G401.6 (cell line): ENCODE results near the gene RAI1.

Experiments
- FAIRE-seq: peaks from 2 replicates; lab custom pipeline; 2012; peaks lifted over from hg19 to GRCh38; lab: Jason Lieb, UNC

Gene RAI1

DNA sequence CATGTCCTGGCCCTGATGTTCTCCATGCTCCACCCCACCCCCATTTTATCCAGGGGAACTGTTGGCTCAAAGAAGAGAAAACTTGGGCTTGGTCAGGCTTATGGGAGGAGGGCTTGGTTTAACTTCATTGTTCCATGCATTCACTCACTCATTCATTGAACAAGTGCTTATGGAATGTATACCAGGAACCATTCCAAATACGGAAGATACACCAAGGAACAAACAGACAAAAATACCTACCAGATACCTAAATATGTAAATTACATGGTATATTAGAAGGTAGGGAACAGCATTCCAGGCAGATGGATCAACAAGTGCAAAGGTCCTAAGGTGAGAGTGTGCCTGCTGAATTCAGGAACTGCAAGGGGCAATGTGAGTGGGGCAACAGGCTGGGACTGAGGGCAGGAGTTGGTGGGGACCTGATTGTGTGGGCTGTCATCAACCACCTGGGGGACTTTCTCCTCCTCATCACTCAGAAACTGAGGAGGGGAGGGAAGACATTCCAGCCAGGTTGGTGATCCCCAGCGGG, 39.9 kb downstream of the RAI1 start:
- no peak for FAIRE-seq

DNA sequence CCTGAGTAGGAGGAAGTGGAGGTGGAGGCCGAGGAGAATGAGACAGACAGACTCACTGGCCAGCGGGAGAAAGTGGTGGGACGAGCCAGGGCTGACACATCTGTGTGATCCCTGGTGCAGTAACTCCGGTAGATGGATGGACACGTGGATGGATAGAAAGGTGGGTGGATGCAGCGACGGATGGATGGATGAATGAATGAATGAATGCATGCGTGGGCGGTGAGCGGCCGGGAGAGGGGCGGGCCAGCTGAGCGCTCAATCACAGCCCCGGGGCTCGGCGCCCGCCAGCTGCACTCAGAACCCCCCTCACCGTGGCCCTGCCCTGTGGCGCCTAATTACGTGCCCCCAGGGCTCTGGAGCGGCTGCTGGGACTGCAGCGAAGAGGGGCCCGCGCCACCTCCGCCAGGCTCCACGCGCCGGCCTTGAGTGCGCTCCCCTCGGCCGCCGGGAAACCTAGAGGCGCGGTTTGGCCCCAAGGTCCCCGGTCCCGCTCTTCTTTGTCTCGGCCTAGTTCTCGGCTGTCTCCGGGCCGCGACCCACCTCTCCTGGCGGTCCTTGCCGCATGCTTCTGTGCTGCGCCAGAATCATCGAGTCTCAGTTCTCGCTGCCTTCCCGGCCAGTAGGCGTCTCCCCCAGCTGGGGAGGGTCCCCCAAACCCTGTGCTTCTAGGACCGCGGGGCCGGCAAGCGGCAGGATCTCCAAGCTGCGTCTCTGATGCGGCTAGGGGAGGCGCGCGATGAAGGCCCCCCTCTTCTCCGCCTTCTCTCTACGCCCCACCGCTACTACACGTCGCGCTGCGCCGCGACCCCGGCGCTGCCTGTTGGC, 41.0 kb downstream of the RAI1 start:
- FAIRE-seq: no peak

DNA sequence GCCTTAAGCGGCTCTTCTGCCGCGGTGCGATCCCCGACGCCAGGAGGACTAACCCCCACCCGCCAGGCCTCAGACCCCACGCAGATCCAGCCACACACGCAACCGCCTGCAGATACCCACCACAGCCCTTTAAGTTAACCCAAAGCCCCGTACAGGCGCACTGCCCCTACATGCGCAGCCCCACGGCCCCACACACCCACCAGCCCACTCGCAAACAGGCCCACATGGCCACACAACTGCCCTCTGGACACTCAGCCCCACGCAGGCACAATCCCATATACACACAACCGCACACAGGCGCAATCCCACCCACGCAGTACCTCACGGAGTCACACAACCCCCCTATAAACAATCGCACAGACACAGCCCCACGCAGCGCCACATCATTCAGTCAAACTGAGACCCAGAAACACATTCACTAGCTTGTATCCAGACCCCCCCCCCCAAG, 41.7 kb downstream of the RAI1 start:
- no peak for FAIRE-seq

DNA sequence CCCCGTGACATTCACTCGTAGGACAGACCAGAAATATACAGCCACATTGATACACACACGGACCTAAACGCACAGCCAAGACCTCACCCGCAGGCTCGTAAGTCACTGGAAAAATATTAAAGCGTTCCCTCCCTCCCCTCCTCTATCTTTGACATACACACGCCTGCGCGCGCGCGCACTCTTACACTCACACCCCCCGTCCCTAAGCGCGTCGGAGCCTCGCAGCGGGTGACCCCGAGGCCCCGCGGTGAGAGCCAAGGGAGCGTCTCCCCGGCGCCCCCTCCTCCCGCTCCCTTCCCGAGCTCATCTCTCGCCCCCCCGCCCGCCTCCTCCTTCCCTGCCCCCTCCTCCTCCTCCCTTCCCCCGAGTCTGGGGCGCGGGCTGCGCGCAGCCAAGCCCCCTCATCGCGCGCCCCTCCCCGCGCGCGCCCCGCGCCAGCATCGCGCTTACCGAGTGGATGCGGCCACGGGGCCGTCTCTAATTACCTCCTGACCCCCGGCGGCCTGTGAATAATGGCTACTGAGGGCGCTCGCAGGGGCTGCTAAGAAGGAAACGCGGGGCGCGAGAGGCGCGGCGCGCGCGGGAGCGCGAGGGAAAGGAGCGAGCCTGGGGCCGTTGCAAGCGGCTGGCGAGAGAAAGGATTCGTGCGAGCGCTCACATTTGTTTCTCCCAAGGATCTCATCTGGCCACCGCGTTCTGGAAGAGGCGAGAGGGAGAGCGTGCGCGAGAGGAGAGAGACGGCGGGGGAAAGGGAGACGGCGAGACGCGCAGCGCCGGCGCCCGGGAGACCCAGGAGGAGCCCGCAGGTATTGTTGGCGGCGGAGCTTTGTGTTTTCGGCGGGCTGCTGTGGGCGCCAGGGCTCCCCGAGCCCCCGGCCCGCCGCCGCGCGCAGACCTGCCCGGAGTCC, 42.4 kb downstream of the RAI1 start:
- no peak for FAIRE-seq

DNA sequence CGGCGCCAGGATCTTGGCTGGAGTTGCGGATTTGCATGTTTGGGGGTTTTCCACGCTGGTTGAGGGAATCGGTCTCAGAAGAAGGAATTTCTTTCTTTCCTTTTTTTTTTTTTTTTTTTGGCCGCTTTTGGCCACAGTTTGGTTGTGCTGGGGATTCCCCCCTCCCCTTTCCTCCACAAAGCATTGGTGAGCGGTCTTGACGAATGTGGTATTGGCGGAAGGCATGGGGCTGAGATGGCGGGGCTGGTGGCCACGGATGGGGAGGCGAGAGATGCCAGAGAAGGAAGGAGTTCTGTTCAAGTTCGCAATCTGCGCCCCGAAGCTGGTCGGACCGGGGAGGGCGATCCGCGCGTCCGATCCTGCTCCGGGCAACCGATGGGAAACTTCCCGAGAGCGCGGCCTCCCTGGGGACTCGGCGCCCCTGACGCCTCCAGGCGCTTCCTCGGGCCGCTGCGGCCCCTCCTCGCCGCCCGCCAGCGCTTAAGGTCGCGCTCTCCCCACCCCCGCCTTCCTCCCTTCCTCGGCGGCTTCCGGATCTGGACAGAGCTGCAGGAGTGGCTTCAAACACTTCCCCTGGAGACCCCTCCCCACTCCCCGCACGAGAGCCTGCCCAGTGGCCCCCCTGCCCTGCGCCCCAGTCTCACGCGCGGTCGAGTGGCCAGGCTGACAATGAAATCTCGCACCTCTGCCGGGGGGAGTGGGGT, 43.2 kb downstream of the RAI1 start:
- FAIRE-seq: no peak

DNA sequence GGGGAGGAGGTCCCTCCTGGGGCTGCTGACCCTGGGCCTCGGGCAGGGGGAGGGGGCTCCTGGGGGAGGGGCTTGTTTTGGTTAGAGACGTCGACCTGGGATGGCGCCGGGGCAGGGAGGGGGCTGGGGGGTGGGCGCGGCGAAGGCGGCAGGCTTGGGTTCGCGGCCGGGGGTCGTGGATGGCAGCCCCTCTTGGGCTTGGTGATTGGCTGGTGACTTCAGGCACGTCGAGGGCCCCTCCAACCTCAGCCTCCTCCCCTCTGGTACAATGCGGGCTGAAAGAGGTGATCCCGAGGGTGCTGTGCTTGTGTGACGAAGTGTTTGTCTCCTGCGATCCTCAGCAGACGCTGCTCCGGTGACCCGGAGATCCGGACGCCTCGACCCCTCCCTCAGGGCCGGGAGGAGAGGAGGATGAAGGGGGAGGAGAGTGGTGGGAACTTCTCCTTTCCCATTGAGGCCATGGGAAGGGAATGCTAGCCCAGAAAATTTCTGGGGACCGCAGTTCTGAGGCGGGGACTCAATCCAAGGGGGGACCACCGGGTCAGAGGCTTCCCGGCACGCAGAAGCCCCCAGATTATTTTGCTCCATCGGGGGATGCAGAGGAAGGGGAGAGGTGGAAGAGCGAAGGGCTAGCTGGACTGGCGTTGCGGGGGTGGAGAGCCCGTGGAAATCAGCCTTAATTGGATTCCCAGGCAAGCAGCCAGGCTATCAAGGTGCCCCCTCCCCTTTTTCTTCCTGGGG, 43.9 kb downstream of the RAI1 start:
- FAIRE-seq: no peak

DNA sequence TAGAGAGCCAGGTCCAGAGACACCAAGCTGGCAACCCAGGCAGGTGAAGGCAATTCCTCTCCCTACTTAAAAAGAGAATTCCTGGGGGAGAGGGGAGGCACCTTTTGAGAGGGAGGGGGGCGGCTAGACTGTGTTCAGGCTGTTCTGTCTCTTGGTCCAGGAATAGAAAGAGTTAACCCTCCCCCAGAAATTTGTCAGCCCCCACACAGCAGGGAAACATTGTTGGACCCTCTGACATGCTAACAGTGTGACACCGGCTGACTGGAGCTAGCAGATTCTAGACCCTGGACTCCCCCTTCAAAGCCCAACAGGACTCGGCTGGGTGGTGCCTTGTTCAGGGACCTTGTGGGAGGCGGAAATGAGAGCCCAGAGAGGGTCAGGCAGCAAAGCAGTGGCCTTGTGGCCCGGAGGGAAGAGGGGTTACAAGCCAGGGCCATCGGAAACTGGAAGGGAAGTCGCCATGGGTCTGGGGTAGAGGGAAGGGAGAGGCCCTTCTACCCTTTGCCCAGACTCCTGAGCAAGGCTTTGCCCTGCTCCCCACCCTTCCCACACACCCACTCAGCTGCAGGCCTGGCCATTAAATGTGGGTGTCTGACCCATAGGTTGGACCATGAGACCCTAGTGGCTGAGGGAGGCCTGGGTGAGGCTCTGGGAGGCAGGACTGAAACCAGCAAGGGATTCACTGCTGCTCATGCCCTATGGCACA, 44.6 kb downstream of the RAI1 start:
- FAIRE-seq: no peak

DNA sequence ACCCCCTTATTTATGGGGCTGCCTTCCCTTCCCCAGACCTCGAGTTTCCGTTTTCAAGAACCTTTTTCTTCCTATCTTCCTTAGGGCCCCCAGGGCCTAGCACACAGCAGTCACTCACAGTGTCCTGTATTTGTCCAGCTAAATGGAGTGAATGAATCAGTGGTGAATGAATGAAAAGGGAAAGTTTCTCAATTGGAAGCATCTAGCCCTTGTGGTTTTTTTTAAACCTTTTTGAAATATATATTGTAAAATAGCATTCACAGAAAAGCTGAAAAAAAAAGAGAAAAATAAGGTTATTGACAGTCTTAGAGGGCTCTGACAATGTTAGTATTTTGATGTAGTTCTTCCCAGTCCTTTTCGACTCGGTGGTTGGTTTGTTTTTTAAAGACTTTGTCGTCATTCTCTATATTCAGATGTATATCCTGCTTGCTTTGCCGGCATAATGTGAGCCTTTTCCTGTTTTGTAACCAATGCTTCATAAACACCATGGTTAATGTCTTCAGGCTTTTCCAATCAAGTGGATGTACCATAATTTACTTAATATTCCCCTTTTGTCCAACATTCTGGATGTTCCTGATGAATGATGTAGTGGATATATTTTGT, 45.3 kb downstream of the RAI1 start:
- FAIRE-seq: peak; percentile 25

DNA sequence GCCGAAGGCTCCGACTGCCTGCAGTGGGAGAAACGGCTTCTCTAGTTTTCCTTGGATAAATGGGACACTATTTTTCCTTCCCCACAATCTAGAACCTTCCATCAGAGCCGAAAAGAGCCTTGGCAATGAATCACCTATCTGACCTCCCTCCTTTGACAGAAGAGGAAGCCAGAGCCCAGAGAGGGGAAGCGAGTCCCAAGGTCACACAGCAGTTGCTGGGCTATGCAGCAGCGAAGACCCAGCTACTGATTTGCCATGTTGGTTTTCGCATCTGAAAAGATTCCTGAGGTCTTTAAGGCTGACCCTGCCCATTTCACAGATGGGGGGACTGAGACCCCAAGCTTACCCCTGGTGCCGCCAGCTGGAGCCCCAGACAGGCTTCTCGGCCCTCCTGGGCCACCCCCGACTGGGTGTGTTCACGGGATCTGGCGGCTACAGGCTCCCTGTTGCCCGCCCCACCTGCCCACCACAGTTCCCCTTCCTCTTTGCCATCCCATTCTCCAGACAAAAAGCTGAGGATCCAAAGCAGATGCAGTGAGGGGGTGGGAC, 45.9 kb downstream of the RAI1 start:
- FAIRE-seq: no peak

DNA sequence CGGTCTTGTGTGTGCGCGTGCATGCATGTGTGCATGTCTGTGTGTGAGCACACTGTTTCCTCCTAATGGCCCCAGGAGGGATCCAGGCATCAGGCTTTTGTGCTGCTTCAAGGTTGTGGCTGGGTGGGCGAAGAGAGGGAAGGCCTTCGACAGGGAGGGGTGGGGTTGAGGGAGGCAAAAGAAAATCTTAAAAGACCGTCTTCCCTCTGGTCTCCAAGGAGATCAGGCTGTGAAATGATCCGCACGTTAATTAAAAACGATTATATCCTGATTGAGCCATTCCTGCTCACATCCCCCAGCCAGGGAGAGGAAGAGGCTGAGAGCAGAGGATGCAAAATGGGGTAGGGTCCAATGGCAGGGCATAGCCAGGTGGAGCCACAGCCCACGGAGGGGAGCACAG, 46.9 kb downstream of the RAI1 start:
- FAIRE-seq: no peak

DNA sequence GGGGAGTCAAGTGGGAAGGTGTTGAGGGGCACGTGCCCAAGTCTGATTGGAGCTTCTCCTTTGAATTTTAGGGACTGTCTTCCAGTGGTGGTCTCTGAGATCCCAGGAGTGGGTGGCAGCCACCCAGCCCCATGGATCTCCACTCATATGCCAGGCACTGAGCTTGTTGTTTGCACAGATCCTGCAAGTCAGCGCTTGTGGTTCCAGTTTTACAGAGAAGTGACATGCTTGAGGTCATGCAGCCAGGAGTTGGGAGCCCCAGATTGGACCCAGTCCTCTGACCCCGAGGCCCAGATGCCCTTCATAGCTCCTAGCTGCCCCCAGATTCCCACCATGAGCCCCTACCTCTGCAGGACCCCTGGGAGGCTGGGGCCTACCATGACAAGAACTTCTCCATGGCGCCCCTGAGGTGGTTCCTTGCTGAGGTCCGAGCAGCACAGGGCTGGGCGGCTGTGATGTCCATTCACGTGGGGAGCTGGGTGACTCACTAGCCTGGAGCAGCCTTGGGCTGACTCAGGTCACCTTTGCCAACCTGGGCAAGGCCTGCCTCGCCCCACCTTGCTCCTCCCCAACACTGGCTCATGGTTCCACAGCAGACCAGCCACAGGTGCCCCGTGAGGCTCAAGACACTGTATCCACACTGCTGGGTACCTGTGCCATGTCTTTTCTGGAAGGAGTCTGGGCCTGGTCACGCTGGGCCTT, 47.4 kb downstream of the RAI1 start:
- no peak for FAIRE-seq

DNA sequence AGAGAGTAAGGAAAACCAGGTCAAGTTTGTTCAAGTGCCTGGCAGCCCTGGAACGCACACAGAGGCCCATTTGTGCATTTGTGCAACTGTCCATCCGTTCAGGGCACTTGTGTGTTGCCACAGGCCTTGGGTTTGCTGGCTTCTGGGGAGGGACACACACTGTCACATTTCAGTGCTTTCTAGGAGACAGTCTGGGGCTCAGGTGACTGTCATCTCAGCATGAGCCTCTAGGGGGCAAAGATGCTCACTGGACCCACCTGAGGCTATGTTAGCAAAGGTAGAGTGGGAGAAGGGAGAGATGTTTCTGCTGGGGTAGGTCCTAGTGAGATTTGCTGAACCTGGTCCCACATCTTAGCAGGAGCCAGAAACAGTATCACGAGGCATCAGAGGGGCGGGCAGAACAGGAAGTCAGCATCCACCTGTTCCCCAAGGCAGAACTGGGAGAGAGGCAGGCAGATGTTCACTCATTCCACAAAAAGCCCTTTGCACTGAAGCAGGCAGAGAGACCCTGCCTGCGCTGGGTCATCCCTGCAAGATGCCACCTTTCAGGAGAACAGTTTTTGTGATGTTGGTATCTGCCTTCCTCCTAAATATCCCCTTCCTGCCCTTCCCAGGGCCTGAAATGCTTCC, 48.5 kb downstream of the RAI1 start:
- no peak for FAIRE-seq

DNA sequence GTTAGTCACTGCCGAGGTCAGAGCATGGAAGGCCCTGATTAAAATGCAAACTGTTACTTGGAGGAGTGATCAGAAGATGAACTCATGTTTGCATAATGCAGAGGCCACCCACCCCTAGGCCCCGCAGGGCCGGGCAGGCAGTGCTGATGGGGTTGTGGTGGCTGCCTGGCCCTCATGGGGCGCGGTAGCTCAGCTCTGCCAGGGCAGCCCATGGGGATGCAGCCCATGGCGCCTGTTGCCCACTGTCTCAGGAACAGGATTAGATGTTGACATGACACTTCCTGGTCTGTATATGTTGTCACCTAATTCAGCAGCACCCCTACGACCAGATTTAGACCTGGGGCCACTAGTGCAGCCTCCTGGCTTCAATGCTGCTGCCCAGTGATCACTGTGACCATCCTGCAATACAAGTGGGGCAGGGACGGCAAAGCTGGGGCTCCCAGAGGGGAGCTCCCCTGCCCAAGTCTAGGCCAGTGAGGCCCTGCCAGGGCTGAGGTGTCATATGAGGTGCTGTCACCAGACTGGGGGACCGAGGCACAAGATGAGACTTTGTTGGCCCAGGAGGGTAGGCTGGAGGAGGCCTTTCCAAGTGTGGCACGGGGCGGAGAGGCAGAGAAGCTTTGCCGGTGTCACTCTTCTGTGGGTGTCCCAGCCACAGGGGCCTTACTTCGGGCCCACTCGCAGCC, 49.1 kb downstream of the RAI1 start:
- FAIRE-seq: no peak

DNA sequence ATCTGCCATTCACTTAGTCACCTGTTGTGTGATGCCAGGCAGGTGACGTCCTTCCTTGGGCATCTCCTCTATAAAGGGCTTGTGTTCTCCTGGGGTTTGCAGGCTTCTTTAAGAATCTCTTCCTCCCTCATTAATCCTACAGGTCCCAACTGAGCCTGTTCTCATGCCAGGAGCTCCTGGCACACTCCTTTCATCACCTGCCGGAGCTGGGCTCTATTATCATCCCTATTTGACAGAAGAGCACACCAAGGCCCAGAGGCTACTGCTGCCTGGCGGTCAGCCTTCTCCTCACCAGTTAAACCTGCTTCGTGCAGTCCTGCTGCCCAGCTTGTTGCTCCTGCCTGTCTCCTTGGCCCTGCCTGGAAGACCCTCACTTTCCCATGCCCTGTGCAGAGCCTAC, 51.2 kb downstream of the RAI1 start:
- FAIRE-seq: no peak

DNA sequence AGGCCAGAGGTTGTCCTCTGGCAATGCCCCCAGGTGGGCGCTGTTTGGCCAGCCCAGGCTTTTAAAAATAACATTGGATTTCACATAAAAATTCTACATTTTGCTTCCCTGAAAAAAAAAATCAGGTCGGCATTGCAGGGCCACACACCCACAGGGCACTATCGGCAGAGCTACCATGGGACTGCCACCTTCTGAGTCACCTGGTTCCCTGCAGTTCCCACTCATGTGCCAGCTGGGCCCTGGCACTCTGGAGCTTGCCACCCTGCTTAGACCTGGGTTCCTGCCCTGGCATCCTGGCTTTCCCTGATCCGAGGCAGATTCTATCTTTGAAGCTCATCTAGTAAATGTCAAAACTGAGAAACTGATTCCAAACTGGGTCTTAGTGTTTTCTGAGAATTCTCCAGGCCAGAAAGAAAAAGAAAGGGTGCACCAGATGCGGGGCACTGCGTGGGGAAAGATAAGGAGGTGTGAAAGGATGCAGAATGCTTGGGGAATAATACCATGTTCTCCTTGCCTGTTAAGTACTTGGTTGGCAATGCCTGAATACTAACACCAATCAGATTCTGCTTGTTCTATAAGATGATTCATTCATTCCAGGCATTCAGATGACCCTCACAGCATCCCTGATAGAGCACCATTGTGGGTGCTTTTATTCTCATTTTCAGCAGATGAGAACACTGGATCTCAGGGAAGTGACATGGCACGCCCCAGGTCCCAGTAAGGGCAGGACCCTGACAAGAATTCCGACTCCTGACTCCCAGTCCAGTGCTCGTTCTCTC, 51.8 kb downstream of the RAI1 start:
- FAIRE-seq: no peak

DNA sequence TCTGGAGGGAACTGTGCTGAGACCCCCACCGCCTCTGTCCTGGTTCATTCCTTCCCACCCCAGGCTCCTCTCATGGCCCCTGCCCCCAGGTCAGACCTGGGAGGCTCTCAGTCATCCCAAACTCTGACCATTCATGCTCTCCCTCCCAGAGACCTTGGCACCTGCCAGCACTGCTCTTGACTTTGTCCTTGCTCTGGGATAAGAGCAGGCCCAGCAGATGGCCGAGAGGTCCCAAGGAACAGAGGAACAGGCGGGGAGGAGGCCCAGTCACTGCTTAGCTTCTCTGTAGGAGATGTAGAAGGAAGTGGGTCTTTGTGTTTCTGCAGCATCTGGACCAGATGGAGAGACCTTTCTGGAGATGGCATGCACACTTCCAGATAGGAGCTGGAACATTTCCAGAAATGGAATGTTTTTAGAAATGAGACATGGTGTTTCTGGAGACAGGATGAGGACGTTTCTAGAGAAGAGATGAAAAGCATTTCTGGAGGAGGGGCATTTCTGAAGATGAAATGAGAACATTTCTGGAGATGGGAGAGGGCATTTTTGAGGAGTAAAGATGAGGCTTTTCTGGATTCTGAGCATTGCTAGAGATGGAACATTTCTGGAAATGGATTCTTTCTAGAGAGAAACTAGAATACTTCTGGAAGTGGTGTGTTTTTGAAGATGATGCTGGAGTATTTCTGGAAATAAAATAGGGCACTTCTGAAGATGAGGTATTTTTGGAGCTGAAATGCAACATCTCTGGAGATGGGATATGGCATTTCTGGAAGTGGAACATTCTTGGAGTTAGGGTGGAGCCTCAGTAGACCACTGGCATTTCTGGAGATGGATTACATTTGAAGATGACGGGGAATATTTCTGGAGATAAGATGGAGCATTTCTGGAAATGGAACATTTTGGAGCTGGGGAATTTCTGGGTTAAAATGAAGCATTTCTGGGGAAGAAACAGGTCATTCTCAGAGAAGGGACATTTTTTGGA, 55.2 kb downstream of the RAI1 start:
- no peak for FAIRE-seq
